Pons (tissue), 1 donor: ENCODE measurements around the gene TBC1D5.
"Not testable (repeated sequence)": the region's sequence is repeated elsewhere in the genome, so short reads cannot be mapped to it uniquely, and the experiment has no call there.

ENCODE experiments used
- DNase-seq: peaks from one replicate; pipeline ENCODE4 v3.0.0-alpha.2; 2016; ENCODE audit warnings: low spot score

The TBC1D5 gene

GRCh38 chr3:17138246-17139039 is 604.0 kb downstream of the TBC1D5 start:
- no peak for DNase-seq

DNA sequence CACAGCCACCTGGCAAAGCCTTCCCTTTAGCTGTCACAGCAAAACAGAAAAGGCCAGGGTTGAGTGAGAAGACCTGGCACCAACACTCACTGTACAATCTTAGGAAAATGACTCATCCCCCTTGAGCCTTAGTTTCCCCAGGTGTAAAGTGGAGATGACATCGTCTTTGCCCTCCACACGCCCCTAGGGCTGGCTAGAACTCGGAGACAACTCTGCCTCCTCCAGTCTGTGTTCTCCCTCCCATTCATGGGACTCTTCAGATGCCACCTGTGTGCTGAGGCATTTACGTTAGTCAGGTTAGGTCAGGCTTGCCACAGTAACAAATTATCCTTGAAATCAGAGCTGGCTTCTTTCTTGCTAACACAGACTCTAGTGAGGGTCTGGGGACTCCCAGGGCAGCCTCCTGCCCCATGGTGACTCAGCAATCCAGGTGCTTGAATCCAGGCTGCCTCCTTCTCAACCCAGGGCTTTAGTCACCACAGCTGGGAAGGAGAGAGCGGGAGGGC is 605.1 kb downstream of the TBC1D5 start:
- DNase-seq, result no peak

DNA sequence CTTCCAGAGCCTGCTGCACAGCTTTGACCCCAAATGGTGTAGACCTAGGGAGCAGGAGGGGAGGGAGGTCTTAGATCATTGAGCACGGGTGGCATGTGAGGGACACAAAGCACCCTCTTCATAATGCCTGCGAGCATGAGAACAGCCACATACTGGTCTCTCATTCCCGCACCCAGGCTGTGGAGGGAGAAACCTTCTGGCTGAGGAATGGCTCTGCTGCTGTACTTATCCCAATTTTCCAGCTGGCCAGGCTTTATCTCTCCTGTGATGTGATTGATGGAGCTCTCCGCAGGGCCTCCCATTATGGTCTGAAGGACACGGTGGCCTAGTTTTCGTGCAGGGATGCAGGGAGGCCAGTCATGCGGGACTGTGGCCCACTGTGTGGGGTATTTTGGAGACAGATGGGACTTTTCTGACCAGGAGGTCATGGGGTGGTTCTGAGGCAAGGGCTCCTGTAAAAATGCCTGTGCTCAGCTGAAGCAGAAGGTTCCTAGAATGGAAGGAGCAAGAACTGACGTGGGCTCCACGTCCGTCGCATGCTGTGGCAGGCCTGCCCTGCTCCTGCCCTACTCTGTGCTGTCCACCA is 606.2 kb downstream of the TBC1D5 start:
- DNase-seq, result peak; percentile 36

DNA sequence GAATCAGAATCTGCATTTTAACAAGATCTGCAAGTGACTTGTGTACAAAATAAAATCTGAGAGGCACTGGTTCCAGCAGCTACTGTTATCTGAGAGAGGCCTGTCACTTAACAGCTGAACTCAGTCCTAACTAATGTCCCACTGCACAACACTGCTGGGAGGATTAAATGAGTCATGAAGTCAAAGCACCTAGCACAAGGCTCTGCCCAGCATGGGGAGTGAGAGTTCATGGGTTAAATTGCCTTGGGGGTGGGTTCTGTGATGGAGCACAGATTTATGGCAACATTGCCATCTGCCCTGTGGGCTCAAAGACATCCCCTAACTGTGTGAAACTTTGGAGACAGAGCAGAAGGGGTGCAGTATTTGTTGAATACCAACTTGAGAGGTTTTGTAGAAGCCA is 606.7 kb downstream of the TBC1D5 start:
- no peak for DNase-seq

GRCh38 chr3:17133632-17134545 is 608.5 kb downstream of the TBC1D5 start:
- DNase-seq, result no peak

DNA sequence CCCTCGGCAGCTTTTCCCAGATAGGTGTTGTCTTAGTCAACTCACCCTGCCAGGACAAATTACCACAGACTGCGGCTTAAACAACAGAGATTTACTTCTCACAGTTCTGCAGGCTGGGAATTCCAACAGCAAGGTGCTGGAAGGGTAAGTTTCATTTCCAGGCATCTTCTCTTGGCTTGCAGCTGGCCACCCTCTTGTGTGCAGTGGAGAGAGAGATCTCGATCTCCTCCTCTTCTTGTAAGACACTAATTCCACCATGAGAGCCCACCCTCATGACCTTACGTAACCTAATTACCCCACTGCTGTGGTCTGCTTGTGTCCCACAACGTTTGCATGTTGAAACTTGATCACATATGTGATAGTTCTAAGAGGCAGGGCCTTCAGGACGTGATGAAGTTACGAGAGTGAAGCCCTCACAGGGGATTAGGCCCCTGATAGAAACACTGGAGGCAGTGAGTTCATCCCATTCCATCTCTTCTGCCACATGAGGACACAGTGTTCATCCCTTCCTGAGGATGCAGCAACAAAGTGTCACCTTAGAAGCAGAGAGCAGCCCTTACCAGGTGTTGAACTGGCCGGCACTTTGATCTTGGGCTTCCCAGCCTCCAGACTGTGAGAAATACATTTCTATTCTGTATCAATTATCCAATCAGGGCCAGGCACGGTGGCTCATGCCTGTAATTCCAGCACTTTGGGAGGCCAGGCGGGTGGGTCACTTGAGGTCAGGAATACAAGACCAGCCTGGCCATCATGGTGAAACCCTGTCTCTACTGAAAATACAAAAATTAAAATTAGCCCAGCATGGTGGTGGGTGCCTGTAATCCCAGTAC is 609.9 kb downstream of the TBC1D5 start:
- no peak for DNase-seq

DNA sequence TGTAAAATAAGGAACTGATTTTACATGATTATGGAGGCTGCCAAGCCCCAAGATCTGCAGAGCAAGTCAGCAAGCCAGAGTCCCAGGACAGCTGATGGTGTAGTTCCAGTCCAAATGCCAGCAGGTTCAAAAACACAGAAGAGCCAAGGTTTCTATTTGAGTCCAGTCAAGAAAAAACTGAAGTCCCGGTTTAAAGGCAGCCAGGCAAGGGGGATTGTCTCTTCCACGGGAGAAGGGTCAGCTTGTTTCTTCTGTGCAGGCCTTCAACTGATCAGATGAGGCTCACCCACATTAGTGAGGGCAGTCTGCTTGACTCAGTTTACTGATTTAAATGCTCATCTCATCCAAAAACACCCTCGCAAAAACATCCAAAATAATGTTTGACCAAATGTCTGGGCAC is 611.5 kb downstream of the TBC1D5 start:
- no peak for DNase-seq

DNA sequence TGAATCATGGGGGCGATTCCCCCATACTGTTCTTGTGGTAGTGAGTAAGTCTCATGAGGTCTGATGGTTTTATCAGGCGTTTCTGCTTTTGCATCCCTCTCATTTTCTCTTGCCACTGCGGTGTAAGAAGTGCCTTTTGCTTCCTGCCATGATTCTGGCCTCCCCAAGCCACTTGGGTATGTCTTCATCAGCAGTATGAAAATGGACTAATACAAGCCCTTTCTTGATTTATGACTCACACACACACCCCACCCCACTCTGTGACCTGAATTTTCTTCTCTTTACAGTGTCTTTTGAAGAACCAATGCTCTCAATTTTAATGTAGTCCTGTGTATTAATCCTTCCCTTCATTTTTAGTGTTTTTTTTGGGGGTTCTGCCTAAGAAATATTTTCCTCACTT is 612.9 kb downstream of the TBC1D5 start:
- DNase-seq, result no peak

DNA sequence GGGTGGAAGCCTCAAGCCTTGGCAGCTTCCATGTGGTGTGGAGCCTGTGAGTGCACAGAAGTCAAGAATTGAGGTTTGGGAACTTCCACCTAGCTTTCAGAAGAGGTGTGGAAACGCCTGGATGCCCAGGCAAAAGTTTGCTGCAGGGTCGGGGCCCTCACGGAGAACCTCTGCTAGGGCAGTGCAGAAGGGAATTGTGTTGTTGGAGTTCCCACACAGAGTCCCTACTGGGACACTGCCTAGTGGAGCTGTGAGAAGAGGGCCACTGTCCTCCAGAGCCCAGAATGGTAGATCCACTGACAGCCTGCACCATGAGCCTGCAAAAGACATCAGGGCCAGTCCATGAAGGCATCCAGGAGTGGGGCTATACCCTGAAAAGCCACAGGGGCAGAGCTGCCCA is 613.8 kb downstream of the TBC1D5 start:
- DNase-seq, result not testable (repeated sequence)

GRCh38 chr3:17125738-17126442 is 616.5 kb downstream of the TBC1D5 start:
- no peak for DNase-seq

GRCh38 chr3:17122758-17123157 is 619.7 kb downstream of the TBC1D5 start:
- DNase-seq, result no peak

DNA sequence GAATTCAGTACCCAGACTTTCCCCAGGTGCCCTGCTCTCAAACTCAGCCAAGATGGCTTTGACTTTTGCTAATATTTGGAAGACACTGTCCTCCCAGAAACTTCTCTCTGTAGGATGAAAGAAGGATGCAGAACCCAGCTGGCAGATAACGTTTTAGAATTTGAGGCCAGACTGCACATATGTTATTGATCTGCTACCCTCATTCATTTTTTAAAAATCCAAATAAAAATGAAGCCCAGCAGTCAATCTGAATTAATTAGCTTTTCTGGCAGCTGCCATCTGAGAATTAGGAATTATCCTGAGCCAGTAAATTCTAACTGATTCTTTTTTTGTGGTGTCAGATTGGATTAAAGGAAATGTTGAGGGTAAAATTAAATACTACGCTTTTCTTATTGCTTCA is 621.1 kb downstream of the TBC1D5 start:
- no peak for DNase-seq

GRCh38 chr3:17120115-17120514 is 622.3 kb downstream of the TBC1D5 start:
- DNase-seq, result no peak

- DNase-seq, result no peak
Measured at GRCh38 chr3:17119201-17120072, 623.0 kb downstream of the TBC1D5 start.

GRCh38 chr3:17118771-17119170 is 623.7 kb downstream of the TBC1D5 start:
- no peak for DNase-seq

- DNase-seq, result no peak
Measured at GRCh38 chr3:17116007-17116600, 626.3 kb downstream of the TBC1D5 start.

- no peak for DNase-seq
Measured at GRCh38 chr3:17115186-17115585, 627.2 kb downstream of the TBC1D5 start.

DNA sequence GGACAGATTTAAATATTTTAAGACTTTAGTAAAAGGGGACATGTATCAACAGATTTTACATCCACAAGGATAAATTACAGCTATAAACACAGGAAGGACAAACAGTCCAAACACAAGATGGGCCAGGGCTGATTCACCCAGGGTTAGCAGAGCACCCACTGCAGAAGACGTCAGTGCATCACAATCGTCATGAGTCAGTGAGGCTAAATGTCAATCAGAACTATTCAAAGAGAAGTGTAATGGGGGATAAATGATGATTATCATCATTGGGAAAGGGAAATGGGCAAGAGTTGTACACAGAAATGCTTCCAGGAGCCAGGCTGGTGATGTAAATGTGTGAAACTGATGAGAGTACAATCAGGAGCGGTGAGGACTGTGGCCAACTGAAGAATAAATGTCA is 630.8 kb downstream of the TBC1D5 start:
- no peak for DNase-seq

DNA sequence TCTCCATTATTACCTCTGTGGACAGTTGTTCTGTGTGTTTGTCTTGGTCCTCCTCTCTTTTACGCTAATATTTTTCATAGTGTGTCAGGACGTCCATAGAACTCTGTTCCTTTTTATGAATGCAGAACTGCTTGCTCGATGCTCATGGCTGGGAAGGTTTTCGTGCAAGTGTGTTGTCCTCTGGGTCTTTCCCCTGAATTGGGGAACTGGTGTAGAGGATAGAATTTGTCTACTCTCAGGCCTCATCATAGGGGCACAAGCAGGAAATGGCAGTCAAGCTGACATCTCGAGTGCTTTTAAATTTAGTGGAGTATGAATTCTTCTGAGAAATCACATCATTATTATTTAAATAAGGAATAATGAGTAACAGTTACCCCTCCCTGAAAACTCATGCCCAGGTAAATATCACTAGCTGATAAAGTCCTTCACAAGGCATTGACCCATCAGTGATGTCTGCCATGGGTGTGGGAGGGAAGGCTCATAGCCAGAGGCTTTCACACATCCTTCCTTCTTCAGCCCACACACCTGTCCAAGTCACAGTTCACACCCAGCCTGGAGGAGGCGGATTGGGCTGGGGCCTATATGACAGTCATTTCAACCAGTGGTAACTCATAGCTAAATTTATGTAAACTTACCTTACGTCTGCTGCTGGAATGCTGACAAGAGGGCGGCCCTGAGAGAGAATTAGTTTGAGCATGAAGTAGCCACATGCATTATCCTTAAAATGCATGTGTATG is 631.6 kb downstream of the TBC1D5 start:
- no peak for DNase-seq
